Measurements from ENCODE around the gene PEX19. TPM values are rescaled to one million over a fixed set of nuclear protein-coding genes. Genes with fewer than 3 reads are reported as not detected.

Gene PEX19
- total RNA-seq, 2 donors from 2014 or later, result 57.3 to 70.1 TPM

GRCh38 chr1:160251011-160251410, 33.9 kb downstream of the PEX19 start:
- no peak for DNase-seq
- no peak for ATAC-seq
- intact Hi-C loops (cut with DNase I, micrococcal nuclease), result loop anchor here in 1 of 2 donors (10.0 kb wide), 1 partner anchor 146 kb away; no protein-coding TSS in a partner anchor

- DNase-seq (no peak), ATAC-seq (no peak)
- intact Hi-C loops (cut with DNase I, micrococcal nuclease), result loop anchor here in 1 of 2 donors (10.0 kb wide), 1 partner anchor 48 kb away; no protein-coding TSS in a partner anchor
These were observed 37.9 kb downstream of the PEX19 start for GRCh38 chr1:160247053-160247452.

- DNase-seq (no peak), ATAC-seq (no peak)
- intact Hi-C loops (cut with DNase I, micrococcal nuclease), result loop anchor here in 1 of 2 donors (10.0 kb wide), 1 partner anchor 49 kb away; no protein-coding TSS in a partner anchor
These were observed 39.5 kb downstream of the PEX19 start for GRCh38 chr1:160245434-160245833.

GRCh38 chr1:160244209-160244608, 40.7 kb downstream of the PEX19 start:
- intact Hi-C loops (cut with DNase I, micrococcal nuclease), result loop anchor here in 1 of 2 donors (10.0 kb wide), 1 partner anchor 51 kb away; no protein-coding TSS in a partner anchor
- no peak for ATAC-seq

GRCh38 chr1:160243767-160244166, 41.2 kb downstream of the PEX19 start:
- DNase-seq, result no peak
- intact Hi-C loops (cut with DNase I, micrococcal nuclease), result loop anchor here in 1 of 2 donors (10.0 kb wide), 1 partner anchor 51 kb away; no protein-coding TSS in a partner anchor
- no peak for ATAC-seq

More at GRCh38 chr1:160244209-160244608, 40.7 kb downstream of the PEX19 start:
- no peak for DNase-seq

GRCh38 chr1:160239582-160240299, 45.2 kb downstream of the PEX19 start:
- intact Hi-C loops (cut with DNase I, micrococcal nuclease), result loop anchor here in 1 of 2 donors (10.0 kb wide), 1 partner anchor 55 kb away; no protein-coding TSS in a partner anchor
- no peak for DNase-seq

GRCh38 chr1:160238408-160238807, 46.5 kb downstream of the PEX19 start:
- no peak for ATAC-seq
- intact Hi-C loops (cut with DNase I, micrococcal nuclease), result no loop called here
- DNase-seq, result no peak

More at GRCh38 chr1:160239582-160240299, 45.2 kb downstream of the PEX19 start:
- no peak for ATAC-seq

GRCh38 chr1:160237558-160237957, 47.4 kb downstream of the PEX19 start:
- intact Hi-C loops (cut with DNase I, micrococcal nuclease), result no loop called here
- ATAC-seq (no peak), DNase-seq (no peak)

- ATAC-seq (no peak), DNase-seq (no peak)
- intact Hi-C loops (cut with DNase I, micrococcal nuclease), result no loop called here
These were observed 48.1 kb downstream of the PEX19 start for GRCh38 chr1:160236806-160237205.

GRCh38 chr1:160232911-160233310, 52.0 kb downstream of the PEX19 start:
- intact Hi-C loops (cut with DNase I, micrococcal nuclease), result no loop called here
- DNase-seq (no peak), ATAC-seq (no peak)

- intact Hi-C loops (cut with DNase I, micrococcal nuclease), result no loop called here
- ATAC-seq, result no peak
- no peak for DNase-seq
These were observed 56.5 kb downstream of the PEX19 start for GRCh38 chr1:160228431-160228830.

GRCh38 chr1:160227561-160227960, 57.4 kb downstream of the PEX19 start:
- no peak for DNase-seq
- ATAC-seq, result no peak
- intact Hi-C loops (cut with DNase I, micrococcal nuclease), result no loop called here

GRCh38 chr1:160227034-160227433, 57.9 kb downstream of the PEX19 start:
- DNase-seq, result no peak
- no peak for ATAC-seq
- intact Hi-C loops (cut with DNase I, micrococcal nuclease), result no loop called here

Other genes with a start within 250 kb of the PEX19 start
- gene KCNJ10, start 215.0 kb downstream of the PEX19 start, total RNA-seq, result under 1 TPM in 1 of 2 donors, not detected in 1; 0.45 TPM
- not detected for gene KCNJ9, start 203.6 kb downstream of the PEX19 start, total RNA-seq
- 10 to 100 TPM; 57.6 to 64.0 TPM for gene IGSF8, start 186.5 kb downstream of the PEX19 start, total RNA-seq
- 10 to 100 TPM in 1 of 2 donors, 1 to 10 TPM in 1; 1.8 to 12.1 TPM for gene ATP1A2, start 169.4 kb downstream of the PEX19 start, total RNA-seq
- not detected for gene ATP1A4, start 133.5 kb downstream of the PEX19 start, total RNA-seq
- gene CASQ1, start 94.6 kb downstream of the PEX19 start, total RNA-seq, result under 1 TPM in 1 of 2 donors, not detected in 1; 0.64 TPM
- 10 to 100 TPM; 26.2 to 42.4 TPM for gene PEA15, start 79.7 kb downstream of the PEX19 start, total RNA-seq
- 10 to 100 TPM; 83.3 to 92.8 TPM for gene DCAF8, start 22.6 kb downstream of the PEX19 start, total RNA-seq
- gene COPA, start 58.1 kb upstream of the PEX19 start, total RNA-seq, result 100 to 1,000 TPM; 153 to 165 TPM
- 100 to 1,000 TPM in 1 of 2 donors, 10 to 100 TPM in 1; 89.5 to 109 TPM for gene NCSTN, start 58.2 kb upstream of the PEX19 start, total RNA-seq
- under 1 TPM in 1 of 2 donors, not detected in 1; 0.20 TPM for gene NHLH1, start 81.9 kb upstream of the PEX19 start, total RNA-seq
- 1 to 10 TPM; 5.8 to 6.3 TPM for gene VANGL2, start 115.4 kb upstream of the PEX19 start, total RNA-seq
- gene SLAMF6, start 238.1 kb upstream of the PEX19 start, total RNA-seq, result 1 to 10 TPM in 1 of 2 donors, under 1 TPM in 1; 0.61 to 1.4 TPM

All from left colon (tissue), 2 donors.